Measurements from ENCODE around the gene USP7. TPM values are rescaled to one million over a fixed set of nuclear protein-coding genes. Genes with fewer than 3 reads are reported as not detected.

Gene USP7
- polyA plus RNA-seq, 2 of the 4 experiments (the other 2 are of a cell fraction), result 39.6 to 65.9 TPM

DNA sequence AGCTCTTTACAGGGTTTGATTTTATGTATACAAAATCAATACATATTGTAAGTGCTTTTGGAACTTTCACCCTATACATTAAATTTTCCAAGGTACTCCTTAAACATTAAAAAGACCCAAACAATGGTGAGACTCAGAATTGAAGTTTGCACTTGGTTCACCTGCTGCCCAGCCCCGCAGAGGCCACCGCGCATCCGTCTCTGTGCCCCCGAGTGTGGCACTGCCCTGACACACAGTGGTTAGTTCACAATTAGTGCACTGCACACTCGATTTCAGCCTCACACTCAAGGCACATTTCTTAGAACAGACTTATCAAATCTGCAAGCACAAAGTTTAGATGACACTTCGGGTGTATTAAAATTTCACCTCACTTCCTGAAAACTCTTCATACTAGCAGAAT is 38.3 kb downstream of the USP7 start:
- ChIA-PET CTCF (interaction anchor here (0.7 kb wide), 1 partner anchor 25 kb away, joined by 3 read pairs; no protein-coding TSS in a partner anchor), POLR2A (no interaction called here)
- DNase-seq (ENCODE audit: low read depth in 1 of 2, low spot score in 1 of 2) (no peak), FAIRE-seq (no peak), ATAC-seq (no peak)
- WGBS (ENCODE audit: missing lambda C conversion rate), result 97% methylated on average over 7 of the region's 7 CpGs
- no peaks in the 10 kb centered on the region for H3K4me1 ChIP-seq
- H3K4me2 ChIP-seq, result no peak overlapping the region
- no peaks in the 10 kb centered on the region for H3K9me3 ChIP-seq
- no peak overlapping the region for H3K27ac ChIP-seq
- no peak for TF ChIP-seq ZNF302 (CRISPR knock-in tag; IDR thresholded peaks at IDR 0.05)
- no peak overlapping the region for H3K4me3 ChIP-seq

- no peak for FAIRE-seq
- H3K4me3 ChIP-seq, result no peak overlapping the region
- ChIA-PET CTCF (interaction anchor here (3.1 kb wide), 1 partner anchor 12 kb away, joined by 11 read pairs; no protein-coding TSS in a partner anchor), POLR2A (no interaction called here)
- TF ChIP-seq BHLHE40 (IDR thresholded peaks at IDR 0.05; ENCODE audit: low read depth, low read length) (no peak), PBX3 (IDR thresholded peaks at IDR 0.05) (no peak), ESRRA (IDR thresholded peaks at IDR 0.05; ENCODE audit: borderline replicate concordance, low read length) (no peak), CBX8 (IDR thresholded peaks at IDR 0.05) (no peak), NPAS2 (CRISPR knock-in tag; IDR thresholded peaks at IDR 0.05; ENCODE audit: borderline replicate concordance) (no peak), PHF8 (IDR thresholded peaks at IDR 0.05; ENCODE audit: borderline replicate concordance, low read depth) (no peak), HOXB13 (CRISPR knock-in tag; IDR thresholded peaks at IDR 0.05; ENCODE audit: low read depth) (no peak), MAZ (IDR thresholded peaks at IDR 0.05; ENCODE audit: borderline replicate concordance, low read depth, low read length) (no peak), GATA3 (IDR thresholded peaks at IDR 0.05; ENCODE audit: borderline replicate concordance) (no peak), NR3C1 (IDR thresholded peaks at IDR 0.05) (no peak), RCOR1 (IDR thresholded peaks at IDR 0.05; ENCODE audit: low read depth, low read length) (no peak), HMGXB4 (CRISPR knock-in tag; IDR thresholded peaks at IDR 0.05; ENCODE audit: borderline replicate concordance) (no peak), RARB (CRISPR knock-in tag; IDR thresholded peaks at IDR 0.05) (no peak), FOSB (CRISPR knock-in tag; IDR thresholded peaks at IDR 0.05) (no peak), HEYL (CRISPR knock-in tag; IDR thresholded peaks at IDR 0.05) (no peak)
- TF ChIP-seq, protein P1, sequence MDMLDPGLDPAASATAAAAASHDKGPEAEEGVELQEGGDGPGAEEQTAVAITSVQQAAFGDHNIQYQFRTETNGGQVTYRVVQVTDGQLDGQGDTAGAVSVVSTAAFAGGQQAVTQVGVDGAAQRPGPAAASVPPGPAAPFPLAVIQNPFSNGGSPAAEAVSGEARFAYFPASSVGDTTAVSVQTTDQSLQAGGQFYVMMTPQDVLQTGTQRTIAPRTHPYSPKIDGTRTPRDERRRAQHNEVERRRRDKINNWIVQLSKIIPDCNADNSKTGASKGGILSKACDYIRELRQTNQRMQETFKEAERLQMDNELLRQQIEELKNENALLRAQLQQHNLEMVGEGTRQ (IDR thresholded peaks at IDR 0.05), result no peak
- TF ChIP-seq, protein P2, sequence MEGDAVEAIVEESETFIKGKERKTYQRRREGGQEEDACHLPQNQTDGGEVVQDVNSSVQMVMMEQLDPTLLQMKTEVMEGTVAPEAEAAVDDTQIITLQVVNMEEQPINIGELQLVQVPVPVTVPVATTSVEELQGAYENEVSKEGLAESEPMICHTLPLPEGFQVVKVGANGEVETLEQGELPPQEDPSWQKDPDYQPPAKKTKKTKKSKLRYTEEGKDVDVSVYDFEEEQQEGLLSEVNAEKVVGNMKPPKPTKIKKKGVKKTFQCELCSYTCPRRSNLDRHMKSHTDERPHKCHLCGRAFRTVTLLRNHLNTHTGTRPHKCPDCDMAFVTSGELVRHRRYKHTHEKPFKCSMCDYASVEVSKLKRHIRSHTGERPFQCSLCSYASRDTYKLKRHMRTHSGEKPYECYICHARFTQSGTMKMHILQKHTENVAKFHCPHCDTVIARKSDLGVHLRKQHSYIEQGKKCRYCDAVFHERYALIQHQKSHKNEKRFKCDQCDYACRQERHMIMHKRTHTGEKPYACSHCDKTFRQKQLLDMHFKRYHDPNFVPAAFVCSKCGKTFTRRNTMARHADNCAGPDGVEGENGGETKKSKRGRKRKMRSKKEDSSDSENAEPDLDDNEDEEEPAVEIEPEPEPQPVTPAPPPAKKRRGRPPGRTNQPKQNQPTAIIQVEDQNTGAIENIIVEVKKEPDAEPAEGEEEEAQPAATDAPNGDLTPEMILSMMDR (IDR thresholded peaks at IDR 0.05), result no peak
- TF ChIP-seq, protein P3, sequence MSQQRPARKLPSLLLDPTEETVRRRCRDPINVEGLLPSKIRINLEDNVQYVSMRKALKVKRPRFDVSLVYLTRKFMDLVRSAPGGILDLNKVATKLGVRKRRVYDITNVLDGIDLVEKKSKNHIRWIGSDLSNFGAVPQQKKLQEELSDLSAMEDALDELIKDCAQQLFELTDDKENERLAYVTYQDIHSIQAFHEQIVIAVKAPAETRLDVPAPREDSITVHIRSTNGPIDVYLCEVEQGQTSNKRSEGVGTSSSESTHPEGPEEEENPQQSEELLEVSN (IDR thresholded peaks at IDR 0.05; ENCODE audit: borderline replicate concordance, low read depth), result no peak
- H3K27ac ChIP-seq, result no peak overlapping the region
- no peak overlapping the region for H3K4me2 ChIP-seq
- no peaks in the 10 kb centered on the region for H3K9me3 ChIP-seq
- H3K4me1 ChIP-seq, result no peaks in the 10 kb centered on the region
- 87% methylated on average over 4 of the region's 4 CpGs for WGBS (ENCODE audit: missing lambda C conversion rate)
- ATAC-seq, result no peak
- no peak for DNase-seq (ENCODE audit: low read depth in 1 of 2, low spot score in 1 of 2)
Observed at GRCh38 chr16:8924214-8924613, 39.5 kb downstream of the USP7 start.

Measured in A549 (cell line).